Heart left ventricle (tissue), 13 donors: ENCODE measurements around the gene DSCAM.

Experiments used
- POLR2A ChIP-seq, 2 donors: fragments of 450-650 bp; IDR thresholded peaks; one replicate each; pipeline ENCODE4 v1.6.1; 2017; ENCODE audit warnings: antibody characterized with exemption in 2 of 2, mild to moderate bottlenecking in 2 of 2, moderate library complexity in 2 of 2
- TF ChIP-seq, protein P1 (sequence below), 12 donors: fragments of 200-600 bp; sonication (generic) in 4 of 12; IDR thresholded peaks; one replicate each; pipeline versions ENCODE4 v1.5.0 to v1.8.0; 2018 to 2022; ENCODE audit warnings: antibody characterized with exemption in 12 of 12, mild to moderate bottlenecking in 5 of 12
- donor health status: ischemic (EF 13 %, LVEDD 7.1; RV severe dilation, severe dysfunction).
- donor health status: DM: no; HTN: yes; CAD: no.
- donor health status: DM: no; HTN: no; CAD: no.
- donor health status: ischemic (EF 25% LVEDD 6.9; RV normal size, moderate dysfunction).
- donor health status: ischemic (EF 25% LVEDD 5.7; RV mildly dilated, moderate dysfunction).
- donor health status: ischemic (EF 35%, LVEDD 5.7; RV mildly dilated, moderate dysfunction).
- donor health status: nonischemic (EF 11% LVEDD 7.7; RV severe dilation, severe dysfunction).
- donor health status: DM: yes; HTN: yes; CAD: no.
- donor health status: PGD.
- donor health status: ischemic (EF 29% LVEDD 5.4; RV normal size, mild dysfunction).
- donor health status: nonischemic (EF 23%, LVEDD 6.1; RV moderate dilation, normal function).

DNA sequence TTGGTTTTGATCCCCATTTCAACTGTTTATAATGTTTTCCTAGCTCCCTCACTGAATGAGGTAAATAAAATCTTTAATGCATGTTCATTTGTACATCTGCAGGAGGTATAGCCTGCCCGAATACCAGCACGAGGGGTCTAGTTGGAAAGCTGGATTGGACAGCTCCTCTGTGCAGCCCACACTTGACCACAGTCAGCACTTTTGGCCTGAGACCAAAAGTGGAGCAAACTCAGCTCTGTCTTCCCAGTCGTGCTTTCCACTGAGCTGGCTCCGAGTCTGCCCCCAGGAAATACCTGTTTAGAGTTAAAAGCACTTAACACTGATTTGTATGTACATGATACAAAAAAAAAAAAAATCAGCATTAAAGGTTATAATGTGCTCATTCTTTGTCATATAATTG is 224.4 kb downstream of the DSCAM start:
- TF ChIP-seq POLR2A (IDR thresholded peaks at IDR 0.05), result no peak
- TF ChIP-seq, protein P1, sequence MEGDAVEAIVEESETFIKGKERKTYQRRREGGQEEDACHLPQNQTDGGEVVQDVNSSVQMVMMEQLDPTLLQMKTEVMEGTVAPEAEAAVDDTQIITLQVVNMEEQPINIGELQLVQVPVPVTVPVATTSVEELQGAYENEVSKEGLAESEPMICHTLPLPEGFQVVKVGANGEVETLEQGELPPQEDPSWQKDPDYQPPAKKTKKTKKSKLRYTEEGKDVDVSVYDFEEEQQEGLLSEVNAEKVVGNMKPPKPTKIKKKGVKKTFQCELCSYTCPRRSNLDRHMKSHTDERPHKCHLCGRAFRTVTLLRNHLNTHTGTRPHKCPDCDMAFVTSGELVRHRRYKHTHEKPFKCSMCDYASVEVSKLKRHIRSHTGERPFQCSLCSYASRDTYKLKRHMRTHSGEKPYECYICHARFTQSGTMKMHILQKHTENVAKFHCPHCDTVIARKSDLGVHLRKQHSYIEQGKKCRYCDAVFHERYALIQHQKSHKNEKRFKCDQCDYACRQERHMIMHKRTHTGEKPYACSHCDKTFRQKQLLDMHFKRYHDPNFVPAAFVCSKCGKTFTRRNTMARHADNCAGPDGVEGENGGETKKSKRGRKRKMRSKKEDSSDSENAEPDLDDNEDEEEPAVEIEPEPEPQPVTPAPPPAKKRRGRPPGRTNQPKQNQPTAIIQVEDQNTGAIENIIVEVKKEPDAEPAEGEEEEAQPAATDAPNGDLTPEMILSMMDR (IDR thresholded peaks at IDR 0.05), result no peak
